Uterus (tissue), 2 donors: ENCODE results near the gene AVPR2.

ENCODE experiments used
- CTCF ChIP-seq, 4 experiments: fragments of 200-600 bp in 2 of 4; fragments of 450-650 bp in 2 of 4; sonication (generic) in 2 of 4; IDR thresholded peaks; one replicate each; pipeline ENCODE4 v1.5.1; 2016 to 2019; ENCODE audit warnings: antibody characterized with exemption in 4 of 4, mild to moderate bottlenecking in 2 of 4, moderate library complexity in 1 of 4
- POLR2A ChIP-seq, 2 donors: fragments of 450-650 bp; IDR thresholded peaks; one replicate each; pipeline ENCODE4 v1.6.1; 2016; ENCODE audit warnings: antibody characterized with exemption in 2 of 2, mild to moderate bottlenecking in 1 of 2, moderate library complexity in 1 of 2

GRCh38 chrX:153885208-153885787 lies 19.2 kb upstream of the AVPR2 start:
- TF ChIP-seq CTCF (IDR thresholded peaks at IDR 0.05) (no peak), POLR2A (IDR thresholded peaks at IDR 0.05) (no peak)
